Neural progenitor cell (in vitro differentiated cells): Measurements from ENCODE around the gene ATL1.

ENCODE experiments used
- CTCF ChIP-seq: fragments of 200-600 bp; sonication (generic); IDR thresholded peaks from 2 replicates; pipeline ENCODE4 v1.5.1; 2017; ENCODE audit warnings: antibody characterized with exemption, mild to moderate bottlenecking
- EZH2phosphoT487 ChIP-seq: fragments of 200-600 bp; sonication (generic); IDR thresholded peaks from 2 replicates; pipeline ENCODE4 v1.6.1; 2017; ENCODE audit warnings: antibody characterized with exemption

GRCh38 chr14:50520947-50521815, 38.8 kb upstream of the ATL1 start:
- no peak for TF ChIP-seq CTCF
- TF ChIP-seq EZH2phosphoT487: no peak
